ENCODE results near the gene FPR2. TPM values are rescaled to one million over a fixed set of nuclear protein-coding genes. Genes with fewer than 3 reads are reported as not detected.

Gene FPR2
- total RNA-seq, 1 experiment from 2014 or later = not detected

- peaks cover 52% of the 10 kb centered on the region for H3K27me3 ChIP-seq (ENCODE audit: insufficient read depth, low read depth)
- H3K4me1 ChIP-seq (replicated peaks; ENCODE audit: insufficient read depth) = no peaks in the 10 kb centered on the region
- intact Hi-C loops (cut with micrococcal nuclease; ENCODE audit: unreplicated experiment) = no loop called here
- DNase-seq = no peak
- H3K9me2 ChIP-seq (ENCODE audit: insufficient read depth) = no peaks in the 10 kb centered on the region
- no TSS peak for BruUV-seq (replicated peaks)
- H3K79me2 ChIP-seq (ENCODE audit: low read depth) = no peaks in the 10 kb centered on the region
- H3K9me3 ChIP-seq (ENCODE audit: insufficient read depth, low read depth) = no peaks in the 10 kb centered on the region
- CTCF ChIA-PET = no interaction called here
- no peak overlapping the region for H3K4me2 ChIP-seq
- H3K36me3 ChIP-seq (ENCODE audit: low read depth) = no peaks in the 10 kb centered on the region
- POLR2A ChIA-PET (ENCODE audit: unreplicated experiment) = no interaction called here
- TF ChIP-seq EZH2 (IDR thresholded peaks at IDR 0.05; ENCODE audit: low read depth) = no peak
- TF ChIP-seq CTCF (conservative IDR thresholded peaks at IDR 0.05) = no peak
- H4K20me1 ChIP-seq (ENCODE audit: insufficient read depth) = peaks cover 2% of the 10 kb centered on the region; the same call in 1 of the 2 replicates
- H3F3A ChIP-seq (ENCODE audit: insufficient read depth, low read depth) = no peaks in the 10 kb centered on the region
- H3K27ac ChIP-seq = no peak overlapping the region
- H3K4me3 ChIP-seq = no peak overlapping the region
- no peak overlapping the region for H2AFZ ChIP-seq
These were observed 47.4 kb upstream of the FPR2 start for GRCh38 chr19:51713319-51714285.

- ChIA-PET CTCF (no interaction called here), POLR2A (ENCODE audit: unreplicated experiment) (interaction anchor here (0.6 kb wide), 1 partner anchor 10 kb away, joined by 8 read pairs; no protein-coding TSS in a partner anchor)
- H3K36me3 ChIP-seq (ENCODE audit: low read depth) = no peaks in the 10 kb centered on the region
- no peak overlapping the region for H2AFZ ChIP-seq
- H4K20me1 ChIP-seq (ENCODE audit: insufficient read depth) = peaks cover 2% of the 10 kb centered on the region; the same call in 1 of the 2 replicates
- no peak for DNase-seq
- no peaks in the 10 kb centered on the region for H3F3A ChIP-seq (ENCODE audit: insufficient read depth, low read depth)
- no peak for TF ChIP-seq CTCF (conservative IDR thresholded peaks at IDR 0.05)
- TF ChIP-seq EZH2 (IDR thresholded peaks at IDR 0.05; ENCODE audit: low read depth) = no peak
- no peak overlapping the region for H3K4me3 ChIP-seq
- H3K27me3 ChIP-seq (ENCODE audit: insufficient read depth, low read depth) = peaks cover 56% of the 10 kb centered on the region
- BruUV-seq (replicated peaks) = no TSS peak
- H3K9me2 ChIP-seq (ENCODE audit: insufficient read depth) = no peaks in the 10 kb centered on the region
- H3K4me1 ChIP-seq (replicated peaks; ENCODE audit: insufficient read depth) = no peaks in the 10 kb centered on the region
- H3K4me2 ChIP-seq = no peak overlapping the region
- intact Hi-C loops (cut with micrococcal nuclease; ENCODE audit: unreplicated experiment) = no loop called here
- H3K79me2 ChIP-seq (ENCODE audit: low read depth) = no peaks in the 10 kb centered on the region
- no peaks in the 10 kb centered on the region for H3K9me3 ChIP-seq (ENCODE audit: insufficient read depth, low read depth)
- H3K27ac ChIP-seq = no peak overlapping the region
These were observed 46.1 kb upstream of the FPR2 start for GRCh38 chr19:51714848-51715247.

- BruUV-seq (replicated peaks) = no TSS peak
- H3K27ac ChIP-seq = no peak overlapping the region
- no peaks in the 10 kb centered on the region for H3K79me2 ChIP-seq (ENCODE audit: low read depth)
- intact Hi-C loops (cut with micrococcal nuclease; ENCODE audit: unreplicated experiment) = no loop called here
- no peak overlapping the region for H2AFZ ChIP-seq
- CTCF ChIA-PET = no interaction called here
- no peaks in the 10 kb centered on the region for H3F3A ChIP-seq (ENCODE audit: insufficient read depth, low read depth)
- H3K9me2 ChIP-seq (ENCODE audit: insufficient read depth) = no peaks in the 10 kb centered on the region
- no peaks in the 10 kb centered on the region for H3K36me3 ChIP-seq (ENCODE audit: low read depth)
- peaks cover 59% of the 10 kb centered on the region for H3K27me3 ChIP-seq (ENCODE audit: insufficient read depth, low read depth)
- H3K9me3 ChIP-seq (ENCODE audit: insufficient read depth, low read depth) = no peaks in the 10 kb centered on the region
- no peak for DNase-seq
- no peak overlapping the region for H3K4me3 ChIP-seq
- H3K4me2 ChIP-seq = no peak overlapping the region
- POLR2A ChIA-PET (ENCODE audit: unreplicated experiment) = no interaction called here
- H4K20me1 ChIP-seq (ENCODE audit: insufficient read depth) = peaks cover 2% of the 10 kb centered on the region; the same call in 1 of the 2 replicates
- no peaks in the 10 kb centered on the region for H3K4me1 ChIP-seq (replicated peaks; ENCODE audit: insufficient read depth)
- TF ChIP-seq CTCF (conservative IDR thresholded peaks at IDR 0.05) (no peak), EZH2 (IDR thresholded peaks at IDR 0.05; ENCODE audit: low read depth) (no peak)
These were observed 45.1 kb upstream of the FPR2 start for GRCh38 chr19:51715850-51716249.

Data from PC-9 (cell line).